ENCODE measurements around the gene CCDC149.

DNA sequence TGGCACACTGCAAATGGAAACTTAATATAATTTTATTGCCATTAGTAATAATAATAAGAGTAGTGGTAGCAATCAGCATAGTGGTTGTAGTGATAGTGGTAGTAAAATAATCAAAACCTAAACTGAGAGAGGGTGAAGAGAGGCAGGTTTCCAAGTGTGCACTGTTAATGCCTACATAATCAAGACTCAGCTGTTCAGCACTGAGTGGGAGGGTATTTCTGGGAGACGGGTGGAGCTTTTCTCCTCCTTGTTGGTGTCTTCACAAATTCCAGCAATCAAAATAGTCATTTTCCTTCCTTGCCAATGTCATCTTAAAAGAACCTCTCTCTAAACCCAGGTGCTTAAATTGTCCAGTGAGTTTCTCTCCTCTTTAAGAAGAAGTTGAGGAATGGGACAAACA, 18.6 kb downstream of the CCDC149 start:
- TF ChIP-seq, protein P1, sequence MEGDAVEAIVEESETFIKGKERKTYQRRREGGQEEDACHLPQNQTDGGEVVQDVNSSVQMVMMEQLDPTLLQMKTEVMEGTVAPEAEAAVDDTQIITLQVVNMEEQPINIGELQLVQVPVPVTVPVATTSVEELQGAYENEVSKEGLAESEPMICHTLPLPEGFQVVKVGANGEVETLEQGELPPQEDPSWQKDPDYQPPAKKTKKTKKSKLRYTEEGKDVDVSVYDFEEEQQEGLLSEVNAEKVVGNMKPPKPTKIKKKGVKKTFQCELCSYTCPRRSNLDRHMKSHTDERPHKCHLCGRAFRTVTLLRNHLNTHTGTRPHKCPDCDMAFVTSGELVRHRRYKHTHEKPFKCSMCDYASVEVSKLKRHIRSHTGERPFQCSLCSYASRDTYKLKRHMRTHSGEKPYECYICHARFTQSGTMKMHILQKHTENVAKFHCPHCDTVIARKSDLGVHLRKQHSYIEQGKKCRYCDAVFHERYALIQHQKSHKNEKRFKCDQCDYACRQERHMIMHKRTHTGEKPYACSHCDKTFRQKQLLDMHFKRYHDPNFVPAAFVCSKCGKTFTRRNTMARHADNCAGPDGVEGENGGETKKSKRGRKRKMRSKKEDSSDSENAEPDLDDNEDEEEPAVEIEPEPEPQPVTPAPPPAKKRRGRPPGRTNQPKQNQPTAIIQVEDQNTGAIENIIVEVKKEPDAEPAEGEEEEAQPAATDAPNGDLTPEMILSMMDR (IDR thresholded peaks at IDR 0.05 in 2 of 3, conservative IDR thresholded peaks at IDR 0.05 in 1 of 3; ENCODE audit: borderline replicate concordance in 1 of 3, insufficient read depth in 1 of 3, low read depth in 2 of 3, low read length in 2 of 3): no peak
- TF ChIP-seq POLR2A (IDR thresholded peaks at IDR 0.05; ENCODE audit: borderline replicate concordance, extremely low read depth, insufficient read depth, insufficient read length) (no peak), EZH2 (IDR thresholded peaks at IDR 0.05) (no peak), POLR2AphosphoS5 (IDR thresholded peaks at IDR 0.05; ENCODE audit: low read depth, low read length) (no peak), FOSL1 (IDR thresholded peaks at IDR 0.05; ENCODE audit: low read depth) (no peak), SP1 (IDR thresholded peaks at IDR 0.05; ENCODE audit: low read depth) (no peak)
